CD4-positive, CD25-positive, alpha-beta regulatory T cell (primary cell): ENCODE results near the gene FKBP15. TPM values are rescaled to one million over a fixed set of nuclear protein-coding genes. Genes with fewer than 3 reads are reported as not detected.
"Not testable (repeated sequence)": the region's sequence is repeated elsewhere in the genome, so short reads cannot be mapped to it uniquely, and the experiment has no call there.

Source experiments
- ATAC-seq, 2 donors: fragments of 150-1000 bp; cut with Tn5 transposase; one replicate each; pipeline ENCODE4 v1.10.0; 2021; ENCODE audit warnings: low read depth in 2 of 2, moderate number of reproducible peaks in 2 of 2, moderate library complexity in 1 of 2
- DNase-seq, 3 donors: peaks; one replicate each; pipeline versions ENCODE4 v3.0.0 to v3.0.0-alpha.2; 2012 to 2022; ENCODE audit warnings: mixed read lengths in 1 of 3
- H3K27ac ChIP-seq: one replicate; pipeline ENCODE4 v1.7.0; 2013; ENCODE audit warnings: mild to moderate bottlenecking, low read length; ENCODE audit not compliant: insufficient read depth, poor library complexity, severe bottlenecking
- H3K27me3 ChIP-seq: one replicate; pipeline ENCODE4 v1.7.0; 2013; ENCODE audit warnings: low read length; ENCODE audit not compliant: control insufficient read depth, insufficient read depth
- H3K36me3 ChIP-seq: one replicate; pipeline ENCODE4 v1.7.0; 2013; ENCODE audit warnings: mild to moderate bottlenecking, low read length, moderate library complexity; ENCODE audit not compliant: control insufficient read depth, insufficient read depth
- H3K4me1 ChIP-seq: 2 replicates; pipeline ENCODE4 v1.7.0; 2013; ENCODE audit warnings: mild to moderate bottlenecking, low read length; ENCODE audit not compliant: insufficient read depth, control insufficient read depth, poor library complexity, severe bottlenecking
- H3K4me3 ChIP-seq: one replicate; pipeline ENCODE4 v1.7.0; 2013; ENCODE audit warnings: low read depth, mild to moderate bottlenecking, low read length, moderate library complexity
- H3K9me3 ChIP-seq, 2 experiments: 1 replicate in 1 of 2; 2 replicates in 1 of 2; pipeline ENCODE4 v1.7.0; 2013; ENCODE audit warnings: low read length in 2 of 2, mild to moderate bottlenecking in 1 of 2, moderate library complexity in 1 of 2; ENCODE audit not compliant: control insufficient read depth in 2 of 2
- H3K27ac Mint-ChIP-seq, 3 donors: one replicate each; pipeline ENCODE4 v1.8.0; 2020 to 2022; ENCODE audit warnings: mild to moderate bottlenecking in 3 of 3, mixed read lengths in 3 of 3, moderate library complexity in 2 of 3
- H3K27me3 Mint-ChIP-seq: one replicate; pipeline ENCODE4 v1.8.0; 2022; ENCODE audit warnings: mild to moderate bottlenecking, mixed read lengths
- H3K36me3 Mint-ChIP-seq: one replicate; pipeline ENCODE4 v1.8.0; 2020; ENCODE audit warnings: mixed read lengths
- H3K4me1 Mint-ChIP-seq, 4 donors: one replicate each; pipeline ENCODE4 v1.8.0; 2020 to 2022; ENCODE audit warnings: mixed read lengths in 4 of 4, mild to moderate bottlenecking in 1 of 4
- H3K4me3 Mint-ChIP-seq, 4 donors: one replicate each; pipeline ENCODE4 v1.8.0; 2020 to 2022; ENCODE audit warnings: mild to moderate bottlenecking in 4 of 4, mixed read lengths in 4 of 4, moderate library complexity in 3 of 4
- H3K9me3 Mint-ChIP-seq, 7 donors: one replicate each; pipeline ENCODE4 v1.8.0; 2020 to 2022; ENCODE audit warnings: mixed read lengths in 7 of 7, mild to moderate bottlenecking in 3 of 7, moderate library complexity in 2 of 7
- polyA plus RNA-seq, 4 donors: library from polyadenylated mRNA; unstranded; fragments of 300-500 nt; fragmentation: Illumina TruSeq; gene quantifications; one replicate each; pipeline ENCODE4 v1.2.3, GENCODE V29; 2021
- total RNA-seq: library from RNA; stranded (reverse); gene quantifications from one replicate; pipeline ENCODE4 v1.2.3, GENCODE V29; 2022

FKBP15 gene
- total and polyA plus RNA-seq, 5 donors from 2014 or later: 7.1 to 24.9 (median 9.2) TPM

- ATAC-seq: no peak
- H3K27ac Mint-ChIP-seq: no peak overlapping the region
- H3K4me1 ChIP-seq: no peaks in the 10 kb centered on the region
- H3K27me3 ChIP-seq: peaks cover 2% of the 10 kb centered on the region
- no peak overlapping the region for H3K4me3 ChIP-seq
- no peaks in the 10 kb centered on the region for H3K9me3 ChIP-seq
- H3K4me1 Mint-ChIP-seq: no peaks in the 10 kb centered on the region
- DNase-seq: no peak
- H3K27ac ChIP-seq: no peak overlapping the region
- peaks cover 13% of the 10 kb centered on the region for H3K27me3 Mint-ChIP-seq
- peaks cover 0 to 2% (median 0%) of the 10 kb centered on the region in 7 donors for H3K9me3 Mint-ChIP-seq
- H3K36me3 ChIP-seq: no peaks in the 10 kb centered on the region
- H3K36me3 Mint-ChIP-seq: no peaks in the 10 kb centered on the region
- H3K4me3 Mint-ChIP-seq: no peak overlapping the region
These were observed 91.2 kb downstream of the FKBP15 start for GRCh38 chr9:113129884-113130283.

GRCh38 chr9:113129466-113129865 lies 91.6 kb downstream of the FKBP15 start:
- Histone ChIP-seq H3K27me3 (peaks cover 2% of the 10 kb centered on the region), H3K27ac (no peak overlapping the region), H3K36me3 (no peaks in the 10 kb centered on the region), H3K9me3 (no peaks in the 10 kb centered on the region), H3K4me1 (no peaks in the 10 kb centered on the region), H3K4me3 (no peak overlapping the region)
- DNase-seq (no peak), ATAC-seq (no peak)
- peaks cover 13% of the 10 kb centered on the region for H3K27me3 Mint-ChIP-seq
- H3K4me3 Mint-ChIP-seq: no peak overlapping the region
- H3K36me3 Mint-ChIP-seq: no peaks in the 10 kb centered on the region
- no peaks in the 10 kb centered on the region for H3K4me1 Mint-ChIP-seq
- peaks cover 0 to 2% (median 0%) of the 10 kb centered on the region in 7 donors for H3K9me3 Mint-ChIP-seq
- no peak overlapping the region for H3K27ac Mint-ChIP-seq

DNA sequence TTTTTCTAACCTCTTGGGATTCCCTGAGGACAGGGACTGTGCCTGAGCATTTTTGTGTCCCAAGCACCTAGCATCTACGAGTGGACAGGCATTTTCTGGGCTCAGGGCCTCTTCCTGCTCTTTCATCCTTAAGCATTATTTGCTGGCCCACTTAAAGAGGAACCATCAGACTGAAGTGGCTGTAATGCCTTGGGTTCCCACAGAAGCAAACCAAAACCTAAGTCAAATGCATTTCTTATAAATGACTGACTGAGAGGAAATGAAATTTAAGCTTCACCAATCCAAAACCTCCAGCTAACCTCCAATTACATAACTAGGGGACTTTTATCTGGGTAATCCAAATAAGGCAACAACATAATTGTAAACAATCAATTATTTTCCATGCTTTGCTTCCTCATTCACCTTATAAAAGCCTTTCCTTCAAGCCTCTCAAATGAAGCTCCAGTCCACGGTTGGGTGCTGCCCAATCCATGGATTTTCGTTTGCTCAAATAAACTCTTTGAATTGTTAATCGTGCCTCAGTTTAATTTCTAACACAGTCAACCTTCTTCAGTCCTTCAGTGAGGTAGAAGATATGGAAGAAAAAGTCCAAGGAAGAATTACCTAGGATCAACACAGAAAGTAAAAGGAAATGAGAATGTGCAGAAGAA lies 95.6 kb downstream of the FKBP15 start:
- H3K4me1 Mint-ChIP-seq: no peaks in the 10 kb centered on the region
- no peaks in the 10 kb centered on the region for H3K36me3 ChIP-seq
- H3K27ac ChIP-seq: no peak overlapping the region
- no peak for DNase-seq
- H3K4me3 Mint-ChIP-seq: no peak overlapping the region
- no peak overlapping the region for H3K27ac Mint-ChIP-seq
- H3K4me3 ChIP-seq: no peak overlapping the region
- no peak for ATAC-seq
- peaks cover 6% of the 10 kb centered on the region for H3K27me3 ChIP-seq
- H3K4me1 ChIP-seq: no peaks in the 10 kb centered on the region
- no peaks in the 10 kb centered on the region for H3K36me3 Mint-ChIP-seq
- H3K9me3 Mint-ChIP-seq: no peaks in the 10 kb centered on the region
- H3K9me3 ChIP-seq: no peaks in the 10 kb centered on the region
- H3K27me3 Mint-ChIP-seq: peaks cover 12% of the 10 kb centered on the region

DNA sequence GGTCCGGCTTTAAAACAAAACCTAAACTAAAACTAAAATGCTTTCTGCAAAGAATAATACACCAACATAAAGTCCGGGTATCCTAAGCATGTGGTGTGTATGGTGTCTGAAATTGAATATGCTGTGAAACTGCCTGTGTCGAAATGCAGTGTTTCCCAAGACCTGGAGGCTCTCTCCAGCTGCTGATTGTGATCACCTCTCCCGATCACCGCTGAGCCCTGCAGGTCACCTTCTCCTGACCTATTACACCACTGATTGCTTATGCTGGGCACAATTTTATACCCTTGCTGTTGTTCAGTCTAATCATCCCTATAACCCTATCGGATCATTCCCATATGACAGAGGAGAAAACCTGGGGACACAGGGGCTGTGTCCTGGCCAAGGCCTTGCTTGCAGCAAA lies 102.2 kb downstream of the FKBP15 start:
- H3K4me1 ChIP-seq, H3K36me3 ChIP-seq, H3K4me1 Mint-ChIP-seq, H3K4me3 Mint-ChIP-seq, H3K27me3 Mint-ChIP-seq, H3K27me3 ChIP-seq, H3K4me3 ChIP-seq, ATAC-seq, H3K9me3 Mint-ChIP-seq, DNase-seq, H3K9me3 ChIP-seq, H3K36me3 Mint-ChIP-seq, H3K27ac Mint-ChIP-seq, H3K27ac ChIP-seq: not testable (repeated sequence)

Other genes starting within 250 kb of the FKBP15 start
- 0.52 TPM for gene ZNF883, start 209.1 kb downstream of the FKBP15 start, total RNA-seq
- gene ZNF883, start 209.1 kb downstream of the FKBP15 start, polyA plus RNA-seq: 1 to 10 TPM in 1 of 4 donors, under 1 TPM in 3; 0.25 to 1.1 (median 0.55) TPM
- 1.8 TPM for gene ZFP37, start 164.6 kb downstream of the FKBP15 start, total RNA-seq
- 1 to 10 TPM; 1.1 to 3.2 (median 1.6) TPM for gene ZFP37, start 164.6 kb downstream of the FKBP15 start, polyA plus RNA-seq
- 3.2 TPM for gene SLC31A2, start 70.3 kb downstream of the FKBP15 start, total RNA-seq
- gene SLC31A2, start 70.3 kb downstream of the FKBP15 start, polyA plus RNA-seq: 1 to 10 TPM; 3.0 to 4.0 (median 3.6) TPM
- 6.1 TPM for gene SLC31A1, start 267 bp upstream of the FKBP15 start, total RNA-seq
- gene SLC31A1, start 267 bp upstream of the FKBP15 start, polyA plus RNA-seq: 1 to 10 TPM; 3.1 to 6.1 (median 4.2) TPM
- 26.3 TPM for gene CDC26, start 54.3 kb upstream of the FKBP15 start, total RNA-seq
- gene CDC26, start 54.3 kb upstream of the FKBP15 start, polyA plus RNA-seq: 100 to 1,000 TPM; 161 to 182 (median 173) TPM
- gene PRPF4, start 54.4 kb upstream of the FKBP15 start, total RNA-seq: 22.9 TPM
- gene PRPF4, start 54.4 kb upstream of the FKBP15 start, polyA plus RNA-seq: 10 to 100 TPM; 18.4 to 25.7 (median 22.5) TPM
- not detected for gene RNF183, start 82.1 kb upstream of the FKBP15 start, total RNA-seq
- gene RNF183, start 82.1 kb upstream of the FKBP15 start, polyA plus RNA-seq: not detected
- 0.22 TPM for gene WDR31, start 119.0 kb upstream of the FKBP15 start, total RNA-seq
- gene WDR31, start 119.0 kb upstream of the FKBP15 start, polyA plus RNA-seq: under 1 TPM in 3 of 4 donors, not detected in 1; 0.06 to 0.32 (median 0.16) TPM
- 0.57 TPM for gene BSPRY, start 128.3 kb upstream of the FKBP15 start, total RNA-seq
- 1 to 10 TPM in 1 of 4 donors, under 1 TPM in 3; 0.39 to 1.3 (median 0.56) TPM for gene BSPRY, start 128.3 kb upstream of the FKBP15 start, polyA plus RNA-seq
- gene HDHD3, start 155.7 kb upstream of the FKBP15 start, total RNA-seq: 14.3 TPM
- gene HDHD3, start 155.7 kb upstream of the FKBP15 start, polyA plus RNA-seq: 10 to 100 TPM; 36.8 to 52.6 (median 46.5) TPM
- 27.8 TPM for gene ALAD, start 180.0 kb upstream of the FKBP15 start, total RNA-seq
- 10 to 100 TPM; 20.3 to 22.4 (median 21.8) TPM for gene ALAD, start 180.0 kb upstream of the FKBP15 start, polyA plus RNA-seq
- 58.0 TPM for gene POLE3, start 189.4 kb upstream of the FKBP15 start, total RNA-seq
- gene POLE3, start 189.4 kb upstream of the FKBP15 start, polyA plus RNA-seq: 100 to 1,000 TPM; 114 to 160 (median 137) TPM
- gene C9orf43, start 189.5 kb upstream of the FKBP15 start, total RNA-seq: 0.35 TPM
- gene C9orf43, start 189.5 kb upstream of the FKBP15 start, polyA plus RNA-seq: under 1 TPM in 3 of 4 donors, not detected in 1; 0.12 to 0.48 (median 0.23) TPM
- 12.6 TPM for gene RGS3, start 242.4 kb upstream of the FKBP15 start, total RNA-seq
- gene RGS3, start 242.4 kb upstream of the FKBP15 start, polyA plus RNA-seq: 10 to 100 TPM in 3 of 4 donors, 1 to 10 TPM in 1; 8.5 to 15.5 (median 11.3) TPM